BJ (cell line): Measurements from ENCODE around the gene EVX2. TPM values are rescaled to one million over a fixed set of nuclear protein-coding genes. Genes with fewer than 3 reads are reported as not detected.

Experiments
- CTCF ChIA-PET: fragments of 350-600 bp; formaldehyde crosslinking; extraction: SDS; loops from one replicate; lab custom pipeline; 2021; ENCODE audit warnings: antibody characterized with exemption, inconsistent platforms; lab: Yijun Ruan, JAX
- POLR2A ChIA-PET: fragments of 300-600 bp; sonication (Branson Sonifier 250); formaldehyde crosslinking; extraction: SDS; loops from one replicate; lab custom pipeline; 2021; ENCODE audit warnings: antibody characterized with exemption; lab: Charles Lee
- DNase-seq: peaks from one replicate; pipeline ENCODE4 v3.0.0-alpha.2; 2011; ENCODE audit warnings: low read depth
- H3K27me3 ChIP-seq: 2 replicates; pipeline ENCODE4 v1.6.0; 2011; ENCODE audit warnings: low read length; ENCODE audit not compliant: control insufficient read depth, insufficient read depth
- H3K36me3 ChIP-seq: 2 replicates; pipeline ENCODE4 v1.5.1; 2011; ENCODE audit warnings: low read length; ENCODE audit not compliant: control insufficient read depth, insufficient read depth
- H3K4me3 ChIP-seq: 2 replicates; pipeline ENCODE4 v1.5.1; 2011; ENCODE audit warnings: low read depth, mild to moderate bottlenecking, control low read depth, low read length
- polyA plus RNA-seq: library from polyadenylated mRNA; depleted of rRNA; stranded (reverse); fragments of >200 nt; gene quantifications from 2 replicates; pipeline ENCODE4 v1.2.3, GENCODE V29; 2011
- TF ChIP-seq, protein P1 (sequence below): IDR thresholded peaks from 2 replicates; pipeline ENCODE4 v1.5.1; 2011; ENCODE audit warnings: low read depth, mild to moderate bottlenecking, control low read depth, inconsistent platforms, low read length, moderate library complexity; ENCODE audit not compliant: insufficient read depth

EVX2 gene
- polyA plus RNA-seq, 1 experiment = not detected

DNA sequence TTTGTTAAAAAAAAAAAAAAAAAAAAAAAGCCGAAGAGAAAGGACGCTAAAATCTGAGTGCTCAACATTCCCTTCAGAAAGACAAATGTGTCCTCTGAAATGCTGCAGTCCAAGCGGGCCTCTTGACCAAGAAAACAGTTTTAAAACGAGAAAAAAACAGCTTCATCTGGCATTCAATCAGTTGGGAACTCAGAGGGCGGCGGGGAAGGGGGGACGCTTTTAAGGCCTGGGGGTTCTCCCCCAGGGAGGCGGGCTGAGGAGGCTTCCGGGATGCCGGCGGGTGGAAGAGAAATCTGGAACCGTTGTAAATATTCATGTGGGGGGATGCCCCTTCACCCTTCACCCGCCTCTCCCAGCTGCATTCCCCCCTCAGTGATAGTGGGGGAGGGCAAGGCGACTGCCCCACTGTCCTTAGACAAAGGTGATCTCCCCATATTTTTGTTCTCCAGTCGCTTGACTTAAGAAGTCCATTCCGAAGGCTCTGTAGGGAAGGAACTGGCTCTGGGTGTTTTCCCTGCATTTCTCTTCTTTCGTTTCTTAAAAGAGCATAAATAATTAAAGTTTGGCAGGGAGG is 20.1 kb upstream of the EVX2 start:
- ChIA-PET CTCF (interaction anchor here (0.5 to 4.9 kb wide), 8 partner anchors 16 to 850 kb away, joined by 4 to 13 read pairs (median 6); no protein-coding TSS in a partner anchor), POLR2A (no interaction called here)
- Histone ChIP-seq H3K4me3 (peak overlapping the region; percentile 54), H3K27me3 (peaks cover 5% of the 10 kb centered on the region), H3K36me3 (peaks cover under 1% of the 10 kb centered on the region; the same call in 1 of the 2 replicates)
- TF ChIP-seq, protein P1, sequence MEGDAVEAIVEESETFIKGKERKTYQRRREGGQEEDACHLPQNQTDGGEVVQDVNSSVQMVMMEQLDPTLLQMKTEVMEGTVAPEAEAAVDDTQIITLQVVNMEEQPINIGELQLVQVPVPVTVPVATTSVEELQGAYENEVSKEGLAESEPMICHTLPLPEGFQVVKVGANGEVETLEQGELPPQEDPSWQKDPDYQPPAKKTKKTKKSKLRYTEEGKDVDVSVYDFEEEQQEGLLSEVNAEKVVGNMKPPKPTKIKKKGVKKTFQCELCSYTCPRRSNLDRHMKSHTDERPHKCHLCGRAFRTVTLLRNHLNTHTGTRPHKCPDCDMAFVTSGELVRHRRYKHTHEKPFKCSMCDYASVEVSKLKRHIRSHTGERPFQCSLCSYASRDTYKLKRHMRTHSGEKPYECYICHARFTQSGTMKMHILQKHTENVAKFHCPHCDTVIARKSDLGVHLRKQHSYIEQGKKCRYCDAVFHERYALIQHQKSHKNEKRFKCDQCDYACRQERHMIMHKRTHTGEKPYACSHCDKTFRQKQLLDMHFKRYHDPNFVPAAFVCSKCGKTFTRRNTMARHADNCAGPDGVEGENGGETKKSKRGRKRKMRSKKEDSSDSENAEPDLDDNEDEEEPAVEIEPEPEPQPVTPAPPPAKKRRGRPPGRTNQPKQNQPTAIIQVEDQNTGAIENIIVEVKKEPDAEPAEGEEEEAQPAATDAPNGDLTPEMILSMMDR = no peak
- no peak for DNase-seq

DNA sequence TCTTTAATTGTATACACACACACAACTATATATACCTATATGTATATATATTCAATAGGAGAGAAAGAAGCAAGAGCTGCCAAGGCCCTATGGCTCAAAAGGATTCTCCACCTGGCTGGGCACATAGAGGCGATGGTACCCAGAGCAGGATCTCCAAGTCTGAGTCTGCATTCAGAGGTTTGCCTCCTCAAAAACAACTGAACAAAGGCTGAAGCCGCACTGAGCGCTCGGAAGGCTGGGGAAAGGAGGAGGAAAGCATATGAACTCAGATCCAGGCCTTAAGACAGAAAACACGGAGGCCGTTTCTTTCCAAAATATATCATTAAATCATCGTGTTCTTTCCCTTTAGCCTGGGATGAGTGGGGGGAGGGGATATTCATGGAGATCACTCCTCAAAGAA is 19.4 kb upstream of the EVX2 start:
- POLR2A ChIA-PET = no interaction called here
- peaks cover 9% of the 10 kb centered on the region for H3K27me3 ChIP-seq
- no peak for DNase-seq

DNA sequence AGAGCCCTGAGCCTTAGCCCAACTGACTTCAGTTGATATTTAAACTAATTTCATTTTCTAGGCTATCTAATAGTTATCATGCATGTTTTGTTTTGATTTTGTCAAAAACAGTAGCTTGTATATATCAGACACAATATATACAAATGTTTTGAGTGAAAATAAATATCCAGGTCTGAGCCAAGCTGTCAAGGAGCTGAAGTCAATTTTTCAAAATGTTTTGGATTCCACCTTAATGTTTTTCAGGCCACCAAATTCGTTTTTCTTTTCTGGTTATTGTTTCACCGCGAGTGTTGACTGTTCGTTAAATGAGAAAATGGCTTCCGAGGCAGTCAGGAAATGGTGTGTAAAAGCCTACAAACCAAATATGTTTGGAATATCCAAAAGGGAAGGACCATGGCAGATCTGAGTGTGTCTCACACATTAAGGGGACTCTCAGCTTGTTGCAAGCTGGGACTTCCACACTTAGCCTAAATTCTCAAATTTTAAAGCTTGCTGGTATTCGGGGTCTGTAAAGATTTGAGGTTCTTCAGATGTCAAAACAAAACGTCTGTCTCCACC is 18.6 kb upstream of the EVX2 start:
- H3K27me3 ChIP-seq = peaks cover 12% of the 10 kb centered on the region
- no peak for DNase-seq
- no peaks in the 10 kb centered on the region for H3K36me3 ChIP-seq
- TF ChIP-seq, protein P1 = no peak
- no peak overlapping the region for H3K4me3 ChIP-seq
- POLR2A ChIA-PET = no interaction called here
- CTCF ChIA-PET = interaction anchor here (0.6 to 4.9 kb wide), 5 partner anchors 15 to 535 kb away, joined by 3 to 13 read pairs (median 4); no protein-coding TSS in a partner anchor

More for the DNA sequence above, 19.4 kb upstream of the EVX2 start:
- no peak overlapping the region for H3K4me3 ChIP-seq
- no peaks in the 10 kb centered on the region for H3K36me3 ChIP-seq
- TF ChIP-seq, protein P1 = no peak
- CTCF ChIA-PET = interaction anchor here (1.2 to 4.9 kb wide), 4 partner anchors 15 to 24 kb away, joined by 3 to 13 read pairs (median 6); no protein-coding TSS in a partner anchor

DNA sequence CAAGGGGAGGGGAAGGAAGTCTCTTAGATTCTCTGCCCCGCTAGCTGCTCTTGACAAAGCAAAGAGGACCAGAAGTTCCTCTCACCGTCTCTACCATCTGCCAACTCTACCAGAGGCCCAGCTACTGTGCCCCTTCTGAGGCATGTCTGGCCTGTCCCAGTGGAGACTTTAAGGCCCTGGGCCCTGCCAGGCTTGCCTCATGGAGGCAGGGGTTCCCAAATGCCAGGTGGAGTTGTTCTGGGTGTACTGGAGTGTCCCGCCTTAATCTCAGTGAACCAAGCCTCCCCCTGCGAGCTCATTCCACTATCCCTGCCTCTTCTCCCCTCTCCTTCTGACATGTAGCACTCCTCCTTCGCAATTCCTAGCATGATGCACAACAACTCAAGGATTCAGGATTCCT is 18.1 kb upstream of the EVX2 start:
- POLR2A ChIA-PET = no interaction called here
- H3K4me3 ChIP-seq = no peak overlapping the region
- DNase-seq = no peak
- TF ChIP-seq, protein P1 = no peak
- no peaks in the 10 kb centered on the region for H3K36me3 ChIP-seq
- CTCF ChIA-PET = interaction anchor here (0.8 to 4.9 kb wide), 5 partner anchors 14 to 452 kb away, joined by 3 to 13 read pairs (median 4); no protein-coding TSS in a partner anchor
- H3K27me3 ChIP-seq = peaks cover 14% of the 10 kb centered on the region

DNA sequence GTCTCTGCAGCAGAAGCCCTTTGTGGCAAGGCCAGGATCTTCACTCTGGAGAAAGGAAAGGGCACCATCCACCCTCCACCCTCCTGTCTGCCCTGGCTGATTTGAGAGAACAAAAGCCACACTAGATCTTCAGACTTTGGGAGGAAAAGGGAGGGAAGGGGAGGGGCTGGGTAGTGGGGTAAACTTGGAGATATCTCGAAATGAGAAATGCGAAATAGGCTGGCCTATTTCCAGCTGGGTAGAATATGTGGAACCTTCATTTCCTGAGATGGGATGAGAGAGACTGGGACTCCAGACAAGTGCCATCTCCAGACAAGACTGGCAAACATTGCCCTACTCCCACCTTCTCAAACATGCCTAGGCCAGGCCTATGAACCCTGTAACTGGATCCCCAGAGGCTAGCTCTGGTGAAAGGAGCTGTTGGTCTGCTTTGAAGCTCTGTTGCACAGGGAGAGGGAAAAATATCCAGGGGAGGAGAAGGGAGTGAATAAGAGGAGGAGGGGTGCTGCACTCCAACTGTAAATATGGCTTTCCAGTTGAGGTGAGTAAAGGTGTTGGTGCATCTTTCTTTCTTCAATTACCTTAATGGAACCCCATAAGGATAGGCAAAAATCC is 17.6 kb upstream of the EVX2 start:
- Histone ChIP-seq H3K4me3 (no peak overlapping the region), H3K36me3 (no peaks in the 10 kb centered on the region), H3K27me3 (peaks cover 17% of the 10 kb centered on the region)
- CTCF ChIA-PET = interaction anchor here (0.8 to 4.9 kb wide), 5 partner anchors 13 to 453 kb away, joined by 3 to 13 read pairs (median 4); no protein-coding TSS in a partner anchor
- TF ChIP-seq, protein P1 = no peak
- DNase-seq = no peak
- POLR2A ChIA-PET = no interaction called here
